ENCODE measurements around the gene PCNX1.
"Not testable (repeated sequence)": the region's sequence is repeated elsewhere in the genome, so short reads cannot be mapped to it uniquely, and the experiment has no call there.

The PCNX1 gene

GRCh38 chr14:70972107-70972976, 65.1 kb downstream of the PCNX1 start:
- peak; percentile 78 for DNase-seq

GRCh38 chr14:70976591-70976990, 69.3 kb downstream of the PCNX1 start:
- no peak for DNase-seq

- DNase-seq: no peak
Measured at GRCh38 chr14:70981000-70981952, 74.0 kb downstream of the PCNX1 start.

- peak; percentile 33 for DNase-seq
Measured at GRCh38 chr14:70982200-70982599, 74.9 kb downstream of the PCNX1 start.

- no peak for DNase-seq
Measured at GRCh38 chr14:70987041-70987440, 79.8 kb downstream of the PCNX1 start.

- DNase-seq: peak; percentile 55
Measured at GRCh38 chr14:70988452-70988851, 81.2 kb downstream of the PCNX1 start.

- no peak for DNase-seq
Measured at GRCh38 chr14:70993931-70994330, 86.7 kb downstream of the PCNX1 start.

- no peak for DNase-seq
Measured at GRCh38 chr14:70995211-70995610, 88.0 kb downstream of the PCNX1 start.

- no peak for DNase-seq
Measured at GRCh38 chr14:70995671-70996070, 88.4 kb downstream of the PCNX1 start.

- DNase-seq: no peak
Measured at GRCh38 chr14:70999117-70999516, 91.9 kb downstream of the PCNX1 start.

- no peak for DNase-seq
Measured at GRCh38 chr14:71000091-71000490, 92.8 kb downstream of the PCNX1 start.

- DNase-seq: no peak
Measured at GRCh38 chr14:71001742-71002141, 94.5 kb downstream of the PCNX1 start.

- DNase-seq: no peak
Measured at GRCh38 chr14:71003156-71003555, 95.9 kb downstream of the PCNX1 start.

- DNase-seq: no peak
Measured at GRCh38 chr14:71004481-71004880, 97.2 kb downstream of the PCNX1 start.

- no peak for DNase-seq
Measured at GRCh38 chr14:71005076-71005475, 97.8 kb downstream of the PCNX1 start.

- DNase-seq: no peak
Measured at GRCh38 chr14:71006200-71006563, 98.9 kb downstream of the PCNX1 start.

GRCh38 chr14:71011479-71011878, 104.2 kb downstream of the PCNX1 start:
- no peak for DNase-seq

GRCh38 chr14:71012888-71013287, 105.6 kb downstream of the PCNX1 start:
- no peak for DNase-seq

- no peak for DNase-seq
Measured at GRCh38 chr14:71013551-71014192, 106.4 kb downstream of the PCNX1 start.

GRCh38 chr14:71019917-71020316, 112.7 kb downstream of the PCNX1 start:
- DNase-seq: not testable (repeated sequence)

GRCh38 chr14:71021347-71022011, 114.2 kb downstream of the PCNX1 start:
- no peak for DNase-seq

GRCh38 chr14:71022012-71022869, 115.0 kb downstream of the PCNX1 start:
- no peak for DNase-seq
